ENCODE measurements around the gene AP4E1.

GRCh38 chr15:50881121-50882048, 27.1 kb upstream of the AP4E1 start:
- TF ChIP-seq CTCF (IDR thresholded peaks at IDR 0.05) = no peak
- TF ChIP-seq POLR2A (IDR thresholded peaks at IDR 0.05) = no peak
